Epithelial cell of proximal tubule (primary cell): Measurements from ENCODE around the gene FNDC3B. TPM values are rescaled to one million over a fixed set of nuclear protein-coding genes. Genes with fewer than 3 reads are reported as not detected.

ENCODE experiments used
- DNase-seq: peaks from one replicate; pipeline ENCODE4 v3.0.0-alpha.2; 2011; ENCODE audit warnings: low read depth
- H3K4me3 ChIP-seq: 2 replicates; pipeline ENCODE4 v1.5.1; 2011; ENCODE audit warnings: low read depth, mild to moderate bottlenecking, low read length
- total RNA-seq: library from RNA; depleted of rRNA; stranded (reverse); fragments of >200 nt; gene quantifications from 2 replicates; pipeline ENCODE4 v1.2.3, GENCODE V29; 2015
- TF ChIP-seq, protein P1 (sequence below): conservative IDR thresholded peaks from 2 replicates; pipeline ENCODE4 v1.5.1; 2012; ENCODE audit warnings: low read depth, mild to moderate bottlenecking, low read length

FNDC3B gene
- total RNA-seq, 1 donor from 2014 or later, result 37.3 TPM

DNA sequence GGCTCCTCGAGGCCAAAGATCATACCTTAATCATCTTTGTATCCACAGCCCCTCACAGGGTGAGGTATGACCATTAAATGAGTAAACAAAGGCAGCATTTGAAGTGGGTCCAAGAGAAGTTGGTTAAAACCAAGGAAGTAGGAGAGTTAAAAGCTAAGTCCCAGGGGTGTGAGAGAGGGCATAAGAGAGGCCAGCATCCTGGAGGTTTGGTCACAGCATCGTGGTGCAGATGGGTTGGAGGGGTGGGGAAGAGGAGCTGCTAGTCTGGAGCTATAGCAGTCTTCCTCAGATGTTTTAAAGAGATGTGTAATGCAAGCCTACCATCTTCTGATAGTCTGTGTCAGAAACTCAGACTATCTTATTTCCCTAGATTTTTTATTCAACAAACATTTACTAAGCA is 253.7 kb downstream of the FNDC3B start:
- TF ChIP-seq, protein P1, sequence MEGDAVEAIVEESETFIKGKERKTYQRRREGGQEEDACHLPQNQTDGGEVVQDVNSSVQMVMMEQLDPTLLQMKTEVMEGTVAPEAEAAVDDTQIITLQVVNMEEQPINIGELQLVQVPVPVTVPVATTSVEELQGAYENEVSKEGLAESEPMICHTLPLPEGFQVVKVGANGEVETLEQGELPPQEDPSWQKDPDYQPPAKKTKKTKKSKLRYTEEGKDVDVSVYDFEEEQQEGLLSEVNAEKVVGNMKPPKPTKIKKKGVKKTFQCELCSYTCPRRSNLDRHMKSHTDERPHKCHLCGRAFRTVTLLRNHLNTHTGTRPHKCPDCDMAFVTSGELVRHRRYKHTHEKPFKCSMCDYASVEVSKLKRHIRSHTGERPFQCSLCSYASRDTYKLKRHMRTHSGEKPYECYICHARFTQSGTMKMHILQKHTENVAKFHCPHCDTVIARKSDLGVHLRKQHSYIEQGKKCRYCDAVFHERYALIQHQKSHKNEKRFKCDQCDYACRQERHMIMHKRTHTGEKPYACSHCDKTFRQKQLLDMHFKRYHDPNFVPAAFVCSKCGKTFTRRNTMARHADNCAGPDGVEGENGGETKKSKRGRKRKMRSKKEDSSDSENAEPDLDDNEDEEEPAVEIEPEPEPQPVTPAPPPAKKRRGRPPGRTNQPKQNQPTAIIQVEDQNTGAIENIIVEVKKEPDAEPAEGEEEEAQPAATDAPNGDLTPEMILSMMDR, result no peak
- no peak overlapping the region for H3K4me3 ChIP-seq
- no peak for DNase-seq

DNA sequence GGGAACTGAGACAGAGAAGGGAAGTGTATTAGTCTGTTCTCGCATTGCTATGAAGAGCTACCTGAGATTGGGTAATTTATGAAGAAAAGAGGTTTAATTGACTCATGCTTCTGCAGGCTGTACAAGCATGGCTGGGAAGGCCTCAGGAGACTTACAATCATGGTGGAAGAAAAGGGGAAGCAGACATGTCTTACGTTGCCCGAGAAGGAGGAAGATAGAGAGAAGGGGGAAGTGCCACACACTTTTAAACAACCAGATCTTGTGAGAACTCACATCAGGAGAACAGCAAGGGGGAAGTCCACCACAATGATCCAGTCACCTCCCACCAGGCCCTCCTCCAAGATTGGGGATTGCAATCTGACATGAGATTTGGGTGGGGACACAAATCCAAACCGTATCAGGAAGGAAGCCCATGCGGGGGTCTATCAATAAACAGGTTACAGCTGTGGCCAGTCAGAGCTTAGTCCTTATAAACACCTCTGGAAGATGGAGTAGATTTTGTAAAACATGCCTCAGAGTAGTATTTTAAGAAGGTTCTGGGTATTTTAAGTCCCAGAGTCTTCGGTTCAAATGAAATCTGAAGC is 254.9 kb downstream of the FNDC3B start:
- TF ChIP-seq, protein P1, result no peak
- no peak for DNase-seq
- H3K4me3 ChIP-seq, result no peak overlapping the region

GRCh38 chr3:172296248-172296974 is 257.0 kb downstream of the FNDC3B start:
- TF ChIP-seq, protein P1, result no peak
- DNase-seq, result no peak
- H3K4me3 ChIP-seq, result no peak overlapping the region

GRCh38 chr3:172296975-172297332 is 257.6 kb downstream of the FNDC3B start:
- DNase-seq, result no peak
- TF ChIP-seq, protein P1, result no peak
- no peak overlapping the region for H3K4me3 ChIP-seq

GRCh38 chr3:172298247-172298646 is 258.9 kb downstream of the FNDC3B start:
- TF ChIP-seq, protein P1, result no peak
- no peak for DNase-seq
- no peak overlapping the region for H3K4me3 ChIP-seq

DNA sequence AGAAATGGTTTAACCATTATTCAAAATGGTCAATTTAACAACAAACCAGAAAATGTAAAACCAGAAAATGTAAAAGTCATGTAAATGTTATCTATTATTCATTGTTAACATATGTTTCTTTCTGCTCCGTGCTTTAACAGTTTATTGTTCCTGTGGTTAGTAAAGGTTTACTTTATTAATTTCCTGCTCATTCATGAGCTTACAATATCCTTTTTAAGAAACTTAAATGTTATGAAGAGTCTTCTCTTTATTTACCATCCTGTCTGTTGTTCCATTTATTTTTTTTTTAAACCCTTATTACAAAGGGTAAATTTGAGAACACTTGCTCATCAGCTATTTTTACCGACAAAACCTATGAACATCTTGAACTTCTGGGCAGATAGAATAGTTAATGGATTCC is 260.8 kb downstream of the FNDC3B start:
- TF ChIP-seq, protein P1, result no peak
- no peak overlapping the region for H3K4me3 ChIP-seq

GRCh38 chr3:172300862-172301261 is 261.5 kb downstream of the FNDC3B start:
- H3K4me3 ChIP-seq, result no peak overlapping the region
- no peak for DNase-seq
- TF ChIP-seq, protein P1, result no peak

More for the DNA sequence above, 260.8 kb downstream of the FNDC3B start:
- DNase-seq, result no peak
